HL-60 (cell line): ENCODE results near the gene FHIT.

ENCODE experiments used
- DNase-seq, 2 experiments: peaks; one replicate each; pipeline ENCODE4 v3.0.0-alpha.2; 2010 to 2020; ENCODE audit warnings: low read depth in 1 of 2, low spot score in 1 of 2
- H3K27ac ChIP-seq: fragments of 250-450 bp; sonication (Bioruptor Pico); replicated peaks from 2 replicates; pipeline ENCODE4 v1.5.1; 2020; ENCODE audit warnings: mild to moderate bottlenecking, moderate library complexity
- H3K27me3 ChIP-seq: fragments of 250-450 bp; sonication (Bioruptor Pico); 2 replicates; pipeline ENCODE4 v1.5.1; 2021; ENCODE audit warnings: mild to moderate bottlenecking, moderate library complexity; ENCODE audit not compliant: insufficient read depth, poor library complexity, severe bottlenecking
- H3K4me3 ChIP-seq: replicated peaks from 2 replicates; pipeline ENCODE4 v1.5.1; 2011; ENCODE audit warnings: mild to moderate bottlenecking, control low read depth, low read length; ENCODE audit not compliant: insufficient read depth
- GABPA ChIP-seq: IDR thresholded peaks from 2 replicates; pipeline ENCODE4 v1.6.1; 2012; ENCODE audit warnings: low read depth
- POLR2AphosphoS5 ChIP-seq: IDR thresholded peaks from 2 replicates; pipeline ENCODE4 v1.6.1; 2012; ENCODE audit warnings: low read depth
- SPI1 ChIP-seq: IDR thresholded peaks from 2 replicates; pipeline ENCODE4 v1.6.1; 2012; ENCODE audit warnings: low read depth, mild to moderate bottlenecking, borderline replicate concordance
- TF ChIP-seq, protein P1 (sequence below): IDR thresholded peaks from 2 replicates; pipeline ENCODE4 v1.6.1; 2012; ENCODE audit warnings: low read depth; ENCODE audit not compliant: insufficient replicate concordance
- TF ChIP-seq, protein P2 (sequence below): IDR thresholded peaks from one replicate; pipeline ENCODE4 v1.5.1; 2011; ENCODE audit warnings: low read length, control low read depth, inconsistent platforms; ENCODE audit not compliant: insufficient read depth

FHIT gene

GRCh38 chr3:59829527-59829926 lies 1421.7 kb downstream of the FHIT start:
- H3K27ac ChIP-seq = no peak overlapping the region
- H3K4me3 ChIP-seq = no peak overlapping the region
- no peak for TF ChIP-seq POLR2AphosphoS5
- TF ChIP-seq, protein P1, sequence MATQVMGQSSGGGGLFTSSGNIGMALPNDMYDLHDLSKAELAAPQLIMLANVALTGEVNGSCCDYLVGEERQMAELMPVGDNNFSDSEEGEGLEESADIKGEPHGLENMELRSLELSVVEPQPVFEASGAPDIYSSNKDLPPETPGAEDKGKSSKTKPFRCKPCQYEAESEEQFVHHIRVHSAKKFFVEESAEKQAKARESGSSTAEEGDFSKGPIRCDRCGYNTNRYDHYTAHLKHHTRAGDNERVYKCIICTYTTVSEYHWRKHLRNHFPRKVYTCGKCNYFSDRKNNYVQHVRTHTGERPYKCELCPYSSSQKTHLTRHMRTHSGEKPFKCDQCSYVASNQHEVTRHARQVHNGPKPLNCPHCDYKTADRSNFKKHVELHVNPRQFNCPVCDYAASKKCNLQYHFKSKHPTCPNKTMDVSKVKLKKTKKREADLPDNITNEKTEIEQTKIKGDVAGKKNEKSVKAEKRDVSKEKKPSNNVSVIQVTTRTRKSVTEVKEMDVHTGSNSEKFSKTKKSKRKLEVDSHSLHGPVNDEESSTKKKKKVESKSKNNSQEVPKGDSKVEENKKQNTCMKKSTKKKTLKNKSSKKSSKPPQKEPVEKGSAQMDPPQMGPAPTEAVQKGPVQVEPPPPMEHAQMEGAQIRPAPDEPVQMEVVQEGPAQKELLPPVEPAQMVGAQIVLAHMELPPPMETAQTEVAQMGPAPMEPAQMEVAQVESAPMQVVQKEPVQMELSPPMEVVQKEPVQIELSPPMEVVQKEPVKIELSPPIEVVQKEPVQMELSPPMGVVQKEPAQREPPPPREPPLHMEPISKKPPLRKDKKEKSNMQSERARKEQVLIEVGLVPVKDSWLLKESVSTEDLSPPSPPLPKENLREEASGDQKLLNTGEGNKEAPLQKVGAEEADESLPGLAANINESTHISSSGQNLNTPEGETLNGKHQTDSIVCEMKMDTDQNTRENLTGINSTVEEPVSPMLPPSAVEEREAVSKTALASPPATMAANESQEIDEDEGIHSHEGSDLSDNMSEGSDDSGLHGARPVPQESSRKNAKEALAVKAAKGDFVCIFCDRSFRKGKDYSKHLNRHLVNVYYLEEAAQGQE = no peak
- TF ChIP-seq GABPA = no peak
- TF ChIP-seq SPI1 = no peak
- TF ChIP-seq, protein P2, sequence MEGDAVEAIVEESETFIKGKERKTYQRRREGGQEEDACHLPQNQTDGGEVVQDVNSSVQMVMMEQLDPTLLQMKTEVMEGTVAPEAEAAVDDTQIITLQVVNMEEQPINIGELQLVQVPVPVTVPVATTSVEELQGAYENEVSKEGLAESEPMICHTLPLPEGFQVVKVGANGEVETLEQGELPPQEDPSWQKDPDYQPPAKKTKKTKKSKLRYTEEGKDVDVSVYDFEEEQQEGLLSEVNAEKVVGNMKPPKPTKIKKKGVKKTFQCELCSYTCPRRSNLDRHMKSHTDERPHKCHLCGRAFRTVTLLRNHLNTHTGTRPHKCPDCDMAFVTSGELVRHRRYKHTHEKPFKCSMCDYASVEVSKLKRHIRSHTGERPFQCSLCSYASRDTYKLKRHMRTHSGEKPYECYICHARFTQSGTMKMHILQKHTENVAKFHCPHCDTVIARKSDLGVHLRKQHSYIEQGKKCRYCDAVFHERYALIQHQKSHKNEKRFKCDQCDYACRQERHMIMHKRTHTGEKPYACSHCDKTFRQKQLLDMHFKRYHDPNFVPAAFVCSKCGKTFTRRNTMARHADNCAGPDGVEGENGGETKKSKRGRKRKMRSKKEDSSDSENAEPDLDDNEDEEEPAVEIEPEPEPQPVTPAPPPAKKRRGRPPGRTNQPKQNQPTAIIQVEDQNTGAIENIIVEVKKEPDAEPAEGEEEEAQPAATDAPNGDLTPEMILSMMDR = no peak
- no peaks in the 10 kb centered on the region for H3K27me3 ChIP-seq
- no peak for DNase-seq

GRCh38 chr3:59824876-59825275 lies 1426.4 kb downstream of the FHIT start:
- Histone ChIP-seq H3K27me3 (no peaks in the 10 kb centered on the region), H3K4me3 (no peak overlapping the region), H3K27ac (no peak overlapping the region)
- no peak for TF ChIP-seq GABPA
- TF ChIP-seq, protein P1 = no peak
- TF ChIP-seq, protein P2 = no peak
- TF ChIP-seq SPI1 = no peak
- TF ChIP-seq POLR2AphosphoS5 = no peak
- no peak for DNase-seq

DNA sequence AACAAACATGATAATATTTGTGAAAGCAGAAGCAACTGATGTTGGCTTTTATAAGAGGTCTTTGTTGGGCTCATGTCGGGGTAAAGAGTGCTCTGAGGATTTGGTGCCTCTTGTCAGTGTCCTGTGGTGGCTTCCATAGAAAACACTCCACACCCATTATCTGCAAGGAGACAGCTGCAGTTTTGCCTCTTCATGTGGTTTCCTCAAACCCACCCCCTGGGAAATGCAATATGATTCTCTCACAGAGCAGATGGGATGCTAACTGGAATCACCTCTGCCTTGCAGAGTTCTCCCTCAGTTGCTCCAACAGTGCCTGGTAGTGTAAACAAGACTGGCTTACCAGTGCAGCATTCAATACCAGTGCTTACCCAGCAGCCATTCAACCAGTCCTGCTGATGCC lies 1430.0 kb downstream of the FHIT start:
- no peak for DNase-seq
- no peak overlapping the region for H3K4me3 ChIP-seq
- H3K27me3 ChIP-seq = no peaks in the 10 kb centered on the region
- H3K27ac ChIP-seq = no peak overlapping the region
- TF ChIP-seq, protein P1 = no peak
- TF ChIP-seq POLR2AphosphoS5 = no peak
- TF ChIP-seq, protein P2 = no peak
- no peak for TF ChIP-seq GABPA
- TF ChIP-seq SPI1 = no peak
